ENCODE measurements around the gene THSD8. TPM values are rescaled to one million over a fixed set of nuclear protein-coding genes. Genes with fewer than 3 reads are reported as not detected.
A peak's percentile ranks its signal among the peaks of the same experiment; 100 is the strongest.

Gene THSD8
- total and polyA plus RNA-seq, 2 donors, result 4.1 to 9.9 TPM

- Histone ChIP-seq H3K27ac (ENCODE audit: low read depth in 1 of 2, low read length in 1 of 2) (no peak overlapping the region), H3K4me1 (ENCODE audit: control insufficient read depth in 2 of 2, insufficient read depth in 2 of 2, low read length in 2 of 2) (peaks cover 2 to 15% of the 10 kb centered on the region in 2 donors), H3K27me3 (ENCODE audit: control insufficient read depth in 2 of 2, insufficient read depth in 1 of 2, low read length in 1 of 2) (peaks cover 69 to 96% of the 10 kb centered on the region in 2 donors), H3K4me3 (ENCODE audit: low read length in 2 of 2) (peak overlapping the region in 1 of 2 donors; percentile 50), H3K9me3 (ENCODE audit: control insufficient read depth in 2 of 2, insufficient read depth in 1 of 2, low read length in 1 of 2) (peaks cover 3 to 11% of the 10 kb centered on the region in 2 donors), H3K36me3 (ENCODE audit: control insufficient read depth in 2 of 2, insufficient read depth in 2 of 2, low read length in 1 of 2) (no peaks in the 10 kb centered on the region)
- peak in 1 of 9 donors; percentile 25 for DNase-seq (ENCODE audit: low read depth in 6 of 9, low spot score in 9 of 9)
- 2% methylated on average over 85 of the region's 87 CpGs for WGBS
These were observed 32.1 kb downstream of the THSD8 start for GRCh38 chr19:12833738-12834565.

GRCh38 chr19:12834566-12834943 lies 32.7 kb downstream of the THSD8 start, which contains the start of gene RTBDN:
Gene RTBDN, minus strand, starts transcription at chr19:12834579. Its CDS starts 4,600 bp downstream, at chr19:12829979.
- no peaks in the 10 kb centered on the region for H3K36me3 ChIP-seq (ENCODE audit: control insufficient read depth in 2 of 2, insufficient read depth in 2 of 2, low read length in 1 of 2)
- peaks cover 2 to 18% of the 10 kb centered on the region in 2 donors for H3K4me1 ChIP-seq (ENCODE audit: control insufficient read depth in 2 of 2, insufficient read depth in 2 of 2, low read length in 2 of 2)
- no peak for DNase-seq (ENCODE audit: low read depth in 6 of 9, low spot score in 9 of 9)

GRCh38 chr19:12834976-12835757 lies 33.3 kb downstream of the THSD8 start:
- WGBS, result 16% methylated on average over 39 of the region's 39 CpGs
- no peak overlapping the region for H3K27ac ChIP-seq (ENCODE audit: low read depth in 1 of 2, low read length in 1 of 2)
- peaks cover 73 to 97% of the 10 kb centered on the region in 2 donors for H3K27me3 ChIP-seq (ENCODE audit: control insufficient read depth in 2 of 2, insufficient read depth in 1 of 2, low read length in 1 of 2)
- peaks cover 1 to 12% of the 10 kb centered on the region in 2 donors for H3K9me3 ChIP-seq (ENCODE audit: control insufficient read depth in 2 of 2, insufficient read depth in 1 of 2, low read length in 1 of 2)
- H3K4me1 ChIP-seq (ENCODE audit: control insufficient read depth in 2 of 2, insufficient read depth in 2 of 2, low read length in 2 of 2), result peaks cover 2 to 18% of the 10 kb centered on the region in 2 donors
- DNase-seq (ENCODE audit: low read depth in 6 of 9, low spot score in 9 of 9), result peak in 1 of 9 donors; percentile 26
- no peaks in the 10 kb centered on the region for H3K36me3 ChIP-seq (ENCODE audit: control insufficient read depth in 2 of 2, insufficient read depth in 2 of 2, low read length in 1 of 2)
- H3K4me3 ChIP-seq (ENCODE audit: low read length in 2 of 2), result no peak overlapping the region

More at GRCh38 chr19:12834566-12834943, 32.7 kb downstream of the THSD8 start, which contains the start of gene RTBDN:
- H3K9me3 ChIP-seq (ENCODE audit: control insufficient read depth in 2 of 2, insufficient read depth in 1 of 2, low read length in 1 of 2), result peaks cover 3 to 11% of the 10 kb centered on the region in 2 donors
- peak within 1 kb of the TSS in 1 of 2 donors; percentile 50 for H3K4me3 ChIP-seq (ENCODE audit: low read length in 2 of 2)
- 12% methylated on average over 20 of the region's 20 CpGs for WGBS
- no peak within 1 kb of the TSS for H3K27ac ChIP-seq (ENCODE audit: low read depth in 1 of 2, low read length in 1 of 2)
- peaks cover 69 to 97% of the 10 kb centered on the region in 2 donors for H3K27me3 ChIP-seq (ENCODE audit: control insufficient read depth in 2 of 2, insufficient read depth in 1 of 2, low read length in 1 of 2)

GRCh38 chr19:12836529-12836863 lies 34.6 kb downstream of the THSD8 start:
- H3K9me3 ChIP-seq (ENCODE audit: control insufficient read depth in 2 of 2, insufficient read depth in 1 of 2, low read length in 1 of 2), result peaks cover 2 to 23% of the 10 kb centered on the region in 2 donors
- H3K4me1 ChIP-seq (ENCODE audit: control insufficient read depth in 2 of 2, insufficient read depth in 2 of 2, low read length in 2 of 2), result peaks cover 8 to 24% of the 10 kb centered on the region in 2 donors
- no peaks in the 10 kb centered on the region for H3K36me3 ChIP-seq (ENCODE audit: control insufficient read depth in 2 of 2, insufficient read depth in 2 of 2, low read length in 1 of 2)
- DNase-seq (ENCODE audit: low read depth in 6 of 9, low spot score in 9 of 9), result no peak
- H3K4me3 ChIP-seq (ENCODE audit: low read length in 2 of 2), result no peak overlapping the region
- H3K27me3 ChIP-seq (ENCODE audit: control insufficient read depth in 2 of 2, insufficient read depth in 1 of 2, low read length in 1 of 2), result peaks cover 85 to 97% of the 10 kb centered on the region in 2 donors
- H3K27ac ChIP-seq (ENCODE audit: low read depth in 1 of 2, low read length in 1 of 2), result no peak overlapping the region
- 13% methylated on average over 6 of the region's 6 CpGs for WGBS

GRCh38 chr19:12837225-12837624 lies 35.4 kb downstream of the THSD8 start:
- no peak overlapping the region for H3K27ac ChIP-seq (ENCODE audit: low read depth in 1 of 2, low read length in 1 of 2)
- DNase-seq (ENCODE audit: low read depth in 6 of 9, low spot score in 9 of 9), result no peak
- peaks cover 8 to 24% of the 10 kb centered on the region in 2 donors for H3K4me1 ChIP-seq (ENCODE audit: control insufficient read depth in 2 of 2, insufficient read depth in 2 of 2, low read length in 2 of 2)
- H3K27me3 ChIP-seq (ENCODE audit: control insufficient read depth in 2 of 2, insufficient read depth in 1 of 2, low read length in 1 of 2), result peaks cover 84 to 97% of the 10 kb centered on the region in 2 donors
- no peaks in the 10 kb centered on the region for H3K36me3 ChIP-seq (ENCODE audit: control insufficient read depth in 2 of 2, insufficient read depth in 2 of 2, low read length in 1 of 2)
- H3K4me3 ChIP-seq (ENCODE audit: low read length in 2 of 2), result no peak overlapping the region
- peaks cover 2 to 23% of the 10 kb centered on the region in 2 donors for H3K9me3 ChIP-seq (ENCODE audit: control insufficient read depth in 2 of 2, insufficient read depth in 1 of 2, low read length in 1 of 2)
- 89% methylated on average over 4 of the region's 4 CpGs for WGBS

- H3K9me3 ChIP-seq (ENCODE audit: control insufficient read depth in 2 of 2, insufficient read depth in 1 of 2, low read length in 1 of 2), result peaks cover 2 to 16% of the 10 kb centered on the region in 2 donors
- H3K36me3 ChIP-seq (ENCODE audit: control insufficient read depth in 2 of 2, insufficient read depth in 2 of 2, low read length in 1 of 2), result no peaks in the 10 kb centered on the region
- H3K4me3 ChIP-seq (ENCODE audit: low read length in 2 of 2), result peak within 1 kb of the TSS in 1 of 2 donors; percentile 43
- peaks cover 78 to 96% of the 10 kb centered on the region in 2 donors for H3K27me3 ChIP-seq (ENCODE audit: control insufficient read depth in 2 of 2, insufficient read depth in 1 of 2, low read length in 1 of 2)
- peaks cover 8 to 19% of the 10 kb centered on the region in 2 donors for H3K4me1 ChIP-seq (ENCODE audit: control insufficient read depth in 2 of 2, insufficient read depth in 2 of 2, low read length in 2 of 2)
- H3K27ac ChIP-seq (ENCODE audit: low read depth in 1 of 2, low read length in 1 of 2), result no peak within 1 kb of the TSS
- 1% methylated on average over 68 of the region's 69 CpGs for WGBS
- DNase-seq (ENCODE audit: low read depth in 6 of 9, low spot score in 9 of 9), result peak in 1 of 9 donors; percentile 45
These were observed 36.5 kb downstream of the THSD8 start, which contains the start of gene MAST1 for GRCh38 chr19:12838182-12838885. Gene MAST1, plus strand, starts transcription at chr19:12838515. Its CDS starts 58 bp downstream, at chr19:12838573.

- peaks cover 5 to 17% of the 10 kb centered on the region in 2 donors for H3K4me1 ChIP-seq (ENCODE audit: control insufficient read depth in 2 of 2, insufficient read depth in 2 of 2, low read length in 2 of 2)
- WGBS, result 26% methylated on average over 21 of the region's 21 CpGs
- peaks cover 2 to 16% of the 10 kb centered on the region in 2 donors for H3K9me3 ChIP-seq (ENCODE audit: control insufficient read depth in 2 of 2, insufficient read depth in 1 of 2, low read length in 1 of 2)
- no peaks in the 10 kb centered on the region for H3K36me3 ChIP-seq (ENCODE audit: control insufficient read depth in 2 of 2, insufficient read depth in 2 of 2, low read length in 1 of 2)
- peaks cover 72 to 97% of the 10 kb centered on the region in 2 donors for H3K27me3 ChIP-seq (ENCODE audit: control insufficient read depth in 2 of 2, insufficient read depth in 1 of 2, low read length in 1 of 2)
- no peak overlapping the region for H3K27ac ChIP-seq (ENCODE audit: low read depth in 1 of 2, low read length in 1 of 2)
- DNase-seq (ENCODE audit: low read depth in 6 of 9, low spot score in 9 of 9), result no peak
- peak overlapping the region in 1 of 2 donors; percentile 43 for H3K4me3 ChIP-seq (ENCODE audit: low read length in 2 of 2)
These were observed 37.3 kb downstream of the THSD8 start for GRCh38 chr19:12838886-12839756.
